IPS-NIHi11 (cell line): Measurements from ENCODE around the gene JMJD8.
A peak's percentile ranks its signal among the peaks of the same experiment; 100 is the strongest.

Experiments used
- DNase-seq: peaks from one replicate; pipeline ENCODE4 v3.0.0; 2012; ENCODE audit warnings: mixed read lengths, low spot score

JMJD8 gene

DNA sequence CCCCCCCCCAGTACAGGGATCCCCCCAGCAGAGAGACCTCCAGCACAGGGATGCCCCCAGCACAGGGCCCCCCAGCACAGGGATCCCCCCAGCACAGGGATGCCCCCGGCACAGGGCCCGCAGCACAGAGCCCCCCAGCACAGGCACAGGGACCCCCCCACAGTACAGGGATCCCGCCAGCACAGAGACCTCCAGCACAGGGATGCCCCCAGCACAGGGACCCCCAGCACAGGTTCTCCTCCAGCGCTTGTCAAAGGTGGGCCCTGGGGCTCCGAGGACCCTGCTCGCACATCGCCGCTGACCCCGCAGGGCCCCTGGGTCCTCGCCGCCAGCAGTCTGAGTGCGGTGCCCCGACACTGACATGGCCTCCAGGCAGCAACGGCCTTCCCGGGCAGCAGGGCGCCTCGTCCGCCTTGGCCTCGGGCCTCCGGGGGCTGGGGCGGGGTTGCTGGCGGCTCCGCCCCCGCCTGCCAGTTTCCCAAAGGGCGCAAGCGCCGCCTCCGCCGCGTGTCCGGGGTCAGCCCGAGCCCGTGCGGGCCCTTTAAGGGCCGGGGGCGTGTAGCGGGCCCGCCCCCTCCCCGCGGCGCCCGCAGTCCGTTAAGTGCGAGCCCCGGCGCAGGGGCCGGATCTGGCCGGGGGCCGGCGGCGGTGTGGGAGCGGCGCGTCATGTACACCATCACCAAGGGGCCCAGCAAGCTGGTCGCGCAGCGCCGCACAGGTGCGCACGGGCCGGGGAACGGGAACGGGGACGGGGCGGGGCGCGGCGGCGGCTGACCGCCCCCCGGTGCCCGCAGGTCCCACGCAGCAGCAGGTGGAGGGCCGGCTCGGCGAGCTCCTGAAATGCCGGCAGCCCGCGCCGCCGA is 42.6 kb downstream of the JMJD8 start, which contains the start of gene MCRIP2:
TSS of gene MCRIP2 (plus strand) at position 503 of the 863 bp plus-strand sequence. CDS start at position 667, 164 bp downstream.
- peak; percentile 93 for DNase-seq

DNA sequence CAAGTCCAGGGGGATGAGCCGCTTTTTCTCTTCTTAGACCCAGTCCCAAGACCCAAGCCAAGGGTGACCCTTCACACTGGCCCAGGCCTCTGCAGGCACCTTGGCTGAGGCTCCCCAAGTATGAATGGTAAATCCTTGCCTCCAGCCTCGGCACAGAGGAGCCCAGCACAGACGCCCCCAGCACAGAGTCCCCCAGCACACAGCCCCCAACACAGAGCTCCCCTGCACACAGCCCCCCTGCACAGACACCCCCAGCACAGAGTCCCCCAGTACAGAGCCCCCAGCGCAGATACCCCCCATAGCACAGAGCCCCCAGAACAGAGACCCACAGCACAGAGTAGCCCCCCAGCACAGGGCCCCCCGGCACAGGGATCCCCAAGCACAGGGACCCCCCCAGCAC is 43.5 kb downstream of the JMJD8 start:
- no peak for DNase-seq

DNA sequence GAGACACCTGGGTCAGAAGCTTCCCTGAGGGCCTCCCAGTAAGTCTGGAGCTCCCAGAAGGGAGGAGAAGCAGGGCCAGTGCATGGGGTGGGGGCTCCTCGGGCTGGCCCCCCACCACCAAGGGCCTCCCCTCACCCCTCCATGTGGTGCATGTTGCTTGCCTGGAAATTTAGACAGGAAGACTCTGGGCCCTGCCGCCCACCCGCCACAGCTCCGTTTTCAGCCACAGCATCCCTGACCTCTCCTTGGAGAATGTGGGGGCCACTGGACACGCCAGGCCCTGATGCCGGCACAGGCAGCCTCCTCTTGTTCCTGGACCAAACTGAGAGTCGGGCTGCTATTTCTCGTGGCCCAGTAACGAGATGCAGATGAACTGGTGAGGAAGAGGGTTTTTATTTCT is 45.3 kb downstream of the JMJD8 start:
- no peak for DNase-seq

DNA sequence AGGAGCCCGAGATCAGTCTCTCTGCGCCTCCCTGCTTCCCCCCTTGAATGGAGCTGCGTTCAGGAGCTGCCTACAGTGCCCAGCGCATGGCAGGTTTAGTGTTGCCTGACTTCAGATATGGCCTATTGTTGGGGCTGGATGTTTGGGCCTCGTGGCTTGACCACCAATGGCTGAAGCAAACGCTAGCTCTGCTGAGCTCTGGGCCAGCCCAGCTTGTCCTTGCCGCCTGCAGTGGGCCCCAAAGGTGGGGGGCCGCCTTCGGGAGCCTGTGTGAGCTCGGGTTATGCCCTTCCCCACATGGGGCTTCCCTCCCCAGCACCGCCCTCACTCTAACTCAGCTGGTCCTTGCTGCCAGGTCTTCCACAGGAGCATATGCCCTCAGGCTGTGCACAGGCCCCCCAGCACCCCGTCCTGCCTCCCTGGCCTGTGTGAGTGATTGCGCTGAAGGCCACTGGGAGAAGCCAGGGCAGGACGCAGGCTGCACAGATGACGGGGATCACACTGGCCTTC is 46.0 kb downstream of the JMJD8 start:
- DNase-seq: no peak

DNA sequence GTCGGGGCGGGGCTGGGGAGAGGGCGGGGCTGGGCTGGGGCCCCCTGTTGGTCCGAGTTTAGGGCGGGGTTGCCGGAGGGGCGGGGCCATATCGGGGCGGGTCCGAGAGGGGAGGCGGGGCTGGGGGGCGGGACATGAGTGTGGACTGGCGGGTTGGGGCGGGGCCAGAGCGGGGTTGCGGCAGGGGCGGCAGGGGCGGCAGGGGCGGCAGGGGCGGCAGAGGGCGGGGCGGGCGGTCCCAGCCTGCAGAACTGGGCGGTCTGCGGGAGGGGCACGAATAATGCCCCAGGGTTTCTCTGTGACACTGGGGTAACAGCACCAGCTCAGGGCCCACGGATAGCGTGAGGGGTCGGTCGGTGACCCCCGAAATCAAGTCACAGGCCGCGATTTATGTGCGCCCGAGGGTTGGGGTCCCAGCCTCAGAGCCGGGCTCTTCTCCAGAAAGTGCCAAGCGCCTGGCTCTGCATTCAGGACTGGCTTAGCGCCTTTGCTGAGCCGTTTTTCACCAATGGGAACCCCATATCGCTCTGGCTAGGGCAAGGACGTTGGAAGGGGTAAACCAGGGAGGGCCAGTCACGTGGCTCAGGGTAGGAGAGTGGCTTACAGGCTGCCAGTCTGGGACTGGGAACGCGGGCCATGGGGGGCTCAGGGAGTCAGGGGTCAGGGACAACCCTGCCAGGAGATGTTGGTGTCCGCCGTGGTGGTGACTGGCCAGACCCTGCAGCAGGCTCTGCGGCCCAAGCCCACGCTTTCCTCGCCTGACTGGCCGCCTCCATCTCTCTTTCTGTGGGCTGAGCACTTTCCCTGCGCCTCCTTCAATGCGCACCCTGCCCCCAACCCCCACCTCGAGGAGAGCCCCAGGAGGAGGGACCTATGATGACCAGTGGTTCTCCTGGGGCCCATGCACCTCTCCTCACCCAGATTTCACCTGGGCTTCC is 46.8 kb downstream of the JMJD8 start:
- peak; percentile 93 for DNase-seq

DNA sequence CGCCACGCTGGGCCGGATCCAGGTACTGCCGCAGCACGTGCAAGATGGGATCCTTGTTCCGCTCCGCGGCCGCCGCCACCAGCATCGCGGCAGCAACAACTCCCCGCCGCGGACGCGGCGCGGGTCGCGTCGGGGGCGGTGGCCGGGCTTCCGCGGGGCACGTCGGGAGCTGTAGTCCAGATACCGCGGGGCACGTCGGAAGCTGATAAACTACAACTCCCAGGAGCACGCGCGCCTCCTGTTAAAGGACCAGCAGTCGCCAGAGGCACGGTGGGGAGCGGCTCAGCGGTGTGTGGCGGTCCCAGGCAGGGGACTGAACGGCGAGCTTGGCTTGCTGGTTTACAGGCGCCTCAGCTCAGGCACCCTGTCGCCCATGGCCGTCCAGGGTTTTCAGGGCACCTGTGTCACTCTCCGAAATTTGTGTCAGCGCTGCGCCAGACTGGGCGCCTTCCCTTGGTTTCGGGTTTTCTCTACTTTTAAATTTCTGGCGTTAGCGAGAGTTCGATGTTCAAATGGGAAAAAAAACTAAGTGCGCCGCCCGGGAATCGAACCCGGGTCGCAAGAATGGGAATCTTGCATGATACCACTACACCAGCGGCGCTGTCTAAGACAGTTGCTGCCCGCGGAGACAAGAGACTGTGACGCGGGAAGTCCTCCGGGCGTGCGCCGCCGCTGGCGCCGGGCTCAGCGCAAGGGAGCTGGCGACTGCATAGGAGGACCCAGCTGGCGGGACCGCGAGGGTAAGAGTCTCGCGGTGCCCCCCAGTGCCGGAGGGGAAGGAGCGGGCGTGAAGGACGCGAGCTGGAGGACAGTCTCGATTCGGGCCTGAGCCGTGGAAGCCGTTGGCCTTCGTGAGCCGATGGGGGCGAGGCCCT is 47.7 kb downstream of the JMJD8 start, which contains the start of gene METTL26:
TSS of gene METTL26 (minus strand) at position 100 of the 875 bp plus-strand sequence. CDS start at position 85, 15 bp downstream.
- peak; percentile 94 for DNase-seq

DNA sequence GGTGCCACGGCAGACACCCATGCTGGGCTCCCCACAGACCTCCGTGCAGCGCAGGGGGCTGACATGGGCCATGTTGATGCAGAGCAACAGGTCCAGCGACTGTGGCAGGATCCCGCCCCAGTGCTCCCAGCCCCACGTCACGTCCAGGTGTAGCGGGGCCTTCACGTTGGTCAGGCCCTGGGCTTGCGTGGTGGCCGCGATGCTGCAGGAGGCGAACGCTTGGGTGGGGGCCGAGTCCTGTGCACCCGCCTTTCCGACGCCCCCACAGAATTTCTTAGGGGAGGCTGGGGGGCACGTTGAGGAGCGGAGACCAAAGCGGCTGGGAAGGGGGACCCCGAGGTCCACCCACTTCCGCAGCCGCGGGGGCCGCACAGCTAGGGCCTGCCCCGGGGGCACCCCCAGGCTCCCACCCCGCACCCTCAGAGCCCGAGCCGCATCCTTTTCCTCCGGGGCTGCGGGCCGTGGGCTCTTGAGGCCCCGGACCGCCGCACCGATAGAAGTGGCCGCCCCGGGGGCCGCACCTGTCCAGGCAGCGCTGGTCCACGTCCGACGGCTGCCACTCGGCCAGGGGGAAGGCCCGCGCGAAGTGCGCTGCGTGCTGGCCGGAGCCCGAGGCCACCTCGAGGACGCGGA is 48.4 kb downstream of the JMJD8 start:
- DNase-seq: no peak

DNA sequence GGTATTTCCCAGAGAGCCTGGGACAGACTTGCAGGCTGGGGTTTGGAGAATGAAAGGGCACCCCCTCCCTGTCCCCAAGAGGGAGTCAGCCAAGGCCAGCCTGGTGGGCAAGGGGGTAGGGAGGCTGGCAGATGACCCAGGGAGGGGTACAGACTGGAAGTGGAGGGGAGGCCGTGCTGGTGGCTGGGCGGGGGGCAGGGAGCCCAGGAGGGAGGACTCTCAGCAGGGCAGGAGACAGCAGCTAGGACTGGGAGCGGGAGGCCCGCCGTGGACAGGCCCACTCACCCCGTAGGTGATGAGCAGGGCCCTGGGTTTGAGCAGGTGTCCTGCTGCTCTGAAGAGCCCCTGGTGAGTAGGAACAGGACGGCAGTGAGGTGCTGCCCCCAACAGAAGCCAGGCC is 49.1 kb downstream of the JMJD8 start:
- DNase-seq: no peak

DNA sequence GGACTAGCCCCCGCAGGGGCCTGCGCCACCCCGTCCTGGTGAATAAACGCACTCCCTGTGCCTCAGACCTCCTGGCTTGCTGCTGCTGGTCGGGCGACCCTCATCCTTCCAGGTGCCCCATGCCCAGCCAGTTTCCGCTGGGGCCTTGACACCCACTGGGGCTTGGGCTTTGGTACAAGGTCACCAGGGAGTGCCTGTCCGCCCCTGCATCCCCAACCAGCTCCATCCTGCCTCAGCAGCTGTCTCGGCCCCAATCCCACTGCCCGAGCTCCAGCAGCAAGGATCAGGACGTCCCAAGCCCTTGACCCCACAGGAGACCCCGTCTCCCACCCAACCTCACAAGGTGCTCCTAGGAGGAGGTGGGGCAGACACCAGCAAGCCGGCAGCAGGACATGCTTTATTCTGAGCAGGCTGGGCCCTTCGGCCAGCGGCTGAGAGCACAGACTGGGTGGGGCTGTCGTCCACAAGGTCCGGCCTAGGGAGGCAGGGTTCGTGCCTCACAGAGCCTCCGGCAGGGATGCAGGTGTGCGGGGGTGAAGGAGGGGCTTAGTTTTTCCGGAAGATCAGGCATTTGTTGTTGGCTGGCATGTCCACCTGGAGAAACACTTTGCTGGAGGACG is 50.0 kb downstream of the JMJD8 start:
- no peak for DNase-seq

DNA sequence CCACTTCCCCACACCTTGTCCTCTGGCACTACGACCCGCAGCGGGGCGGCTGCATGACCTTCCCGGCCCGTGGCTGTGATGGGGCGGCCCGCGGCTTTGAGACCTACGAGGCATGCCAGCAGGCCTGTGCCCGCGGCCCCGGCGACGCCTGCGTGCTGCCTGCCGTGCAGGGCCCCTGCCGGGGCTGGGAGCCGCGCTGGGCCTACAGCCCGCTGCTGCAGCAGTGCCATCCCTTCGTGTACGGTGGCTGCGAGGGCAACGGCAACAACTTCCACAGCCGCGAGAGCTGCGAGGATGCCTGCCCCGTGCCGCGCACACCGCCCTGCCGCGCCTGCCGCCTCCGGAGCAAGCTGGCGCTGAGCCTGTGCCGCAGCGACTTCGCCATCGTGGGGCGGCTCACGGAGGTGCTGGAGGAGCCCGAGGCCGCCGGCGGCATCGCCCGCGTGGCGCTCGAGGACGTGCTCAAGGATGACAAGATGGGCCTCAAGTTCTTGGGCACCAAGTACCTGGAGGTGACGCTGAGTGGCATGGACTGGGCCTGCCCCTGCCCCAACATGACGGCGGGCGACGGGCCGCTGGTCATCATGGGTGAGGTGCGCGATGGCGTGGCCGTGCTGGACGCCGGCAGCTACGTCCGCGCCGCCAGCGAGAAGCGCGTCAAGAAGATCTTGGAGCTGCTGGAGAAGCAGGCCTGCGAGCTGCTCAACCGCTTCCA is 50.6 kb downstream of the JMJD8 start:
- no peak for DNase-seq

DNA sequence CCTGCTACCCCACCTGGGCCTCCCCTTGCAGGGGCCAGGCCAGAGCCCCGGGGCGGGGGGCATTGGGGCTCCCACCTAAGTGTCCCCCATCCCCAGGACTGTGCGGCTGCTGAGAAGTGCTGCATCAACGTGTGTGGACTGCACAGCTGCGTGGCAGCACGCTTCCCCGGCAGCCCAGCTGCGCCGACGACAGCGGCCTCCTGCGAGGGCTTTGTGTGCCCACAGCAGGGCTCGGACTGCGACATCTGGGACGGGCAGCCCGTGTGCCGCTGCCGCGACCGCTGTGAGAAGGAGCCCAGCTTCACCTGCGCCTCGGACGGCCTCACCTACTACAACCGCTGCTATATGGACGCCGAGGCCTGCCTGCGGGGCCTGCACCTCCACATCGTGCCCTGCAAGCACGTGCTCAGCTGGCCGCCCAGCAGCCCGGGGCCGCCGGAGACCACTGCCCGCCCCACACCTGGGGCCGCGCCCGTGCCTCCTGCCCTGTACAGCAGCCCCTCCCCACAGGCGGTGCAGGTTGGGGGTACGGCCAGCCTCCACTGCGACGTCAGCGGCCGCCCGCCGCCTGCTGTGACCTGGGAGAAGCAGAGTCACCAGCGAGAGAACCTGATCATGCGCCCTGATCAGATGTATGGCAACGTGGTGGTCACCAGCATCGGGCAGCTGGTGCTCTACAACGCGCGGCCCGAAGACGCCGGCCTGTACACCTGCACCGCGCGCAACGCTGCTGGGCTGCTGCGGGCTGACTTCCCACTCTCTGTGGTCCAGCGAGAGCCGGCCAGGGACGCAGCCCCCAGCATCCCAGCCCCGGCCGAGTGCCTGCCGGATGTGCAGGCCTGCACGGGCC is 51.4 kb downstream of the JMJD8 start:
- DNase-seq: no peak

DNA sequence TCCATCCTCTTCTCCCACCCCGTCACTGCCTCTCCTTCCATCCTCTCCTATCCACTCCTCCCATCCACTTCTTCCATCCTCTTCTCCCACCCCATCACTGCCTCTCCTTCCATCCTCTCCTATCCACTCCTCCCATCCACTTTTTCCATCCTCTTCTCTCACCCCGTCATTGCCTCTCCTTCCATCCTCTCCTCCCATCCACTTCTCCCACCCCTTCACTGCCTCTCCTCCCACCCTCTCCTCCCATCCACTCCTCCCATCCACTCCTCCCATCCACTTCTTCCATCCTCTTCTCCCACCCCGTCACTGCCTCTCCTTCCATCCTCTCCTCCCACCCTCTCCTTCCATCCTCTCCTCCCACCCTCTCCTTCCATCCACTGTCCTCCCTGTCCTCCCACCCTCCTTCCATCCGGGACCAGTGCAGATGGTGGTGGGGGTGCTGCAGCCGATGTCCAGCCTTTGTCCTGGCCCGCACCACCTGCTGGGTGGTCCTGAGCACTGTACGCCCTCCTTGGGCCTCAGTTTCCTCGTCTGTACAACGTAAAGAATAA is 52.3 kb downstream of the JMJD8 start:
- DNase-seq: no peak
